Endothelial cell of hepatic sinusoid (primary cell): Measurements from ENCODE around the gene TSGA10.
"Not testable (repeated sequence)": the region's sequence is repeated elsewhere in the genome, so short reads cannot be mapped to it uniquely, and the experiment has no call there.

Experiments
- in situ Hi-C: cut with HindIII; loops from 2 replicates; pipeline ENCODE4 v1.10.0; 2017; ENCODE audit warnings: low sequenced_read_pairs

The TSGA10 gene

GRCh38 chr2:99156891-99157290 lies 2.1 kb upstream of the TSGA10 start:
- in situ Hi-C loops = no loop called here

GRCh38 chr2:99153921-99154604 lies 679 bp downstream of the TSGA10 start:
- in situ Hi-C loops = no loop called here

GRCh38 chr2:99152199-99152895 lies 2.4 kb downstream of the TSGA10 start:
- in situ Hi-C loops = no loop called here

GRCh38 chr2:99150706-99151105 lies 4.0 kb downstream of the TSGA10 start:
- in situ Hi-C loops = no loop called here

- in situ Hi-C loops = no loop called here
Measured at GRCh38 chr2:99141110-99142108, 13.3 kb downstream of the TSGA10 start, which contains the start of gene C2orf15. TSS of gene C2orf15 (plus strand) at chr2:99141707. CDS start at chr2:99150559, 8,852 bp downstream.

GRCh38 chr2:99140860-99141109 lies 14.0 kb downstream of the TSGA10 start:
- in situ Hi-C loops = no loop called here

- in situ Hi-C loops = no loop called here
Measured at GRCh38 chr2:99140056-99140859, 14.5 kb downstream of the TSGA10 start.

- in situ Hi-C loops = no loop called here
Measured at GRCh38 chr2:99139003-99139402, 15.7 kb downstream of the TSGA10 start.

- in situ Hi-C loops = not testable (repeated sequence)
Measured at GRCh38 chr2:99135044-99135556, 19.6 kb downstream of the TSGA10 start.

GRCh38 chr2:99127981-99128380 lies 26.8 kb downstream of the TSGA10 start:
- in situ Hi-C loops = no loop called here

- in situ Hi-C loops = no loop called here
Measured at GRCh38 chr2:99112617-99113016, 42.1 kb downstream of the TSGA10 start.

GRCh38 chr2:99111945-99112344 lies 42.8 kb downstream of the TSGA10 start:
- in situ Hi-C loops = no loop called here

GRCh38 chr2:99111236-99111635 lies 43.5 kb downstream of the TSGA10 start:
- in situ Hi-C loops = no loop called here

- in situ Hi-C loops = no loop called here
Measured at GRCh38 chr2:99106913-99107312, 47.8 kb downstream of the TSGA10 start.

- in situ Hi-C loops = no loop called here
Measured at GRCh38 chr2:99104006-99104405, 50.7 kb downstream of the TSGA10 start.

GRCh38 chr2:99101697-99102096 lies 53.0 kb downstream of the TSGA10 start:
- in situ Hi-C loops = no loop called here

GRCh38 chr2:99096728-99097127 lies 58.0 kb downstream of the TSGA10 start:
- in situ Hi-C loops = no loop called here

- in situ Hi-C loops = no loop called here
Measured at GRCh38 chr2:99088017-99088416, 66.7 kb downstream of the TSGA10 start.

GRCh38 chr2:99086385-99086784 lies 68.4 kb downstream of the TSGA10 start:
- in situ Hi-C loops = no loop called here

GRCh38 chr2:99085421-99085820 lies 69.3 kb downstream of the TSGA10 start:
- in situ Hi-C loops = no loop called here
